ENCODE measurements around the gene FEZ2.

- TF ChIP-seq ATF3 (CRISPR knock-in tag; conservative IDR thresholded peaks at IDR 0.05) (no peak), CTCF (IDR thresholded peaks at IDR 0.05) (no peak), STAT6 (CRISPR knock-in tag; conservative IDR thresholded peaks at IDR 0.05; ENCODE audit: low read depth) (no peak), TEAD4 (CRISPR knock-in tag; IDR thresholded peaks at IDR 0.05) (no peak), JUN (CRISPR knock-in tag; IDR thresholded peaks at IDR 0.05) (no peak), FOXK1 (CRISPR knock-in tag; IDR thresholded peaks at IDR 0.05) (no peak), SP1 (CRISPR knock-in tag; conservative IDR thresholded peaks at IDR 0.05) (no peak), ELF4 (CRISPR knock-in tag; IDR thresholded peaks at IDR 0.05; ENCODE audit: low read depth) (no peak), NR3C1 (CRISPR knock-in tag; conservative IDR thresholded peaks at IDR 0.05; ENCODE audit: low read depth) (no peak)
- TF ChIP-seq, protein P1, sequence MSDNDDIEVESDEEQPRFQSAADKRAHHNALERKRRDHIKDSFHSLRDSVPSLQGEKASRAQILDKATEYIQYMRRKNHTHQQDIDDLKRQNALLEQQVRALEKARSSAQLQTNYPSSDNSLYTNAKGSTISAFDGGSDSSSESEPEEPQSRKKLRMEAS (CRISPR knock-in tag; IDR thresholded peaks at IDR 0.05), result no peak
Measured at GRCh38 chr2:36560726-36561125, 37.2 kb downstream of the FEZ2 start.

Data from WTC11 (cell line).